GOT3 (cell line): ENCODE results near the gene CASP9.
"Not testable (repeated sequence)": the region's sequence is repeated elsewhere in the genome, so short reads cannot be mapped to it uniquely, and the experiment has no call there.

Experiments used
- DNase-seq: peaks from one replicate; lab custom pipeline; 2025; ENCODE audit warnings: mixed read lengths; lab: John Stamatoyannopoulos, UW

Gene CASP9

GRCh38 chr1:15500184-15501178 is 23.5 kb downstream of the CASP9 start:
- DNase-seq, result no peak

- no peak for DNase-seq
Measured at GRCh38 chr1:15493869-15494390, 30.1 kb downstream of the CASP9 start.

GRCh38 chr1:15492596-15492995 is 31.4 kb downstream of the CASP9 start:
- DNase-seq, result no peak

- not testable (repeated sequence) for DNase-seq
Measured at GRCh38 chr1:15491010-15491409, 33.0 kb downstream of the CASP9 start.

GRCh38 chr1:15489052-15489736 is 34.8 kb downstream of the CASP9 start:
- DNase-seq, result no peak

- no peak for DNase-seq
Measured at GRCh38 chr1:15488371-15488770, 35.6 kb downstream of the CASP9 start.

- DNase-seq, result not testable (repeated sequence)
Measured at GRCh38 chr1:15486844-15487610, 37.0 kb downstream of the CASP9 start.

GRCh38 chr1:15485636-15486035 is 38.4 kb downstream of the CASP9 start:
- DNase-seq, result no peak

GRCh38 chr1:15484443-15484842 is 39.6 kb downstream of the CASP9 start:
- DNase-seq, result not testable (repeated sequence)

- no peak for DNase-seq
Measured at GRCh38 chr1:15483971-15484370, 40.0 kb downstream of the CASP9 start.

- not testable (repeated sequence) for DNase-seq
Measured at GRCh38 chr1:15482983-15483543, 41.0 kb downstream of the CASP9 start.

GRCh38 chr1:15482455-15482854 is 41.6 kb downstream of the CASP9 start:
- DNase-seq, result not testable (repeated sequence)

- no peak for DNase-seq
Measured at GRCh38 chr1:15479654-15480347, 44.2 kb downstream of the CASP9 start.

- no peak for DNase-seq
Measured at GRCh38 chr1:15477646-15478212, 46.3 kb downstream of the CASP9 start.

- no peak for DNase-seq
Measured at GRCh38 chr1:15476927-15477326, 47.1 kb downstream of the CASP9 start.

GRCh38 chr1:15475752-15476314 is 48.2 kb downstream of the CASP9 start, which contains the start of gene CELA2B:
TSS of gene CELA2B (plus strand) at chr1:15476104. CDS start at chr1:15476126, 22 bp downstream.
- DNase-seq, result no peak

- DNase-seq, result no peak
Measured at GRCh38 chr1:15472587-15472986, 51.4 kb downstream of the CASP9 start.

- not testable (repeated sequence) for DNase-seq
Measured at GRCh38 chr1:15471723-15472122, 52.3 kb downstream of the CASP9 start.

GRCh38 chr1:15471067-15471466 is 52.9 kb downstream of the CASP9 start:
- DNase-seq, result not testable (repeated sequence)

- not testable (repeated sequence) for DNase-seq
Measured at GRCh38 chr1:15469821-15470448, 54.1 kb downstream of the CASP9 start.
